Right ventricle myocardium inferior (tissue), 1 donor: Measurements from ENCODE around the gene LRRC38. TPM values are rescaled to one million over a fixed set of nuclear protein-coding genes. Genes with fewer than 3 reads are reported as not detected.

Source experiments
- total RNA-seq: library from RNA; stranded (reverse); fragmentation: NEBNext Ultra II Directional; extraction: Animal tissue kit (Norgen Biotek cat#: 25700); gene quantifications from one replicate; pipeline ENCODE4 v1.2.1, GENCODE V29; 2021
- donor health status: DM: no; HTN: yes; CAD: no; lungs with severe emphysema.

The LRRC38 gene
- total RNA-seq, 1 donor from 2014 or later, result 0.38 TPM

Other genes with a start within 250 kb of the LRRC38 start
- not detected for gene PRAMEF8, start 228.9 kb downstream of the LRRC38 start, total RNA-seq
- gene PRAMEF33, start 210.5 kb downstream of the LRRC38 start, total RNA-seq, result not detected
- not detected for gene PRAMEF15, start 198.4 kb downstream of the LRRC38 start, total RNA-seq
- gene PRAMEF14, start 166.9 kb downstream of the LRRC38 start, total RNA-seq, result not detected
- not detected for gene PRAMEF19, start 142.1 kb downstream of the LRRC38 start, total RNA-seq
- gene PRAMEF17, start 124.4 kb downstream of the LRRC38 start, total RNA-seq, result not detected
- not detected for gene PRAMEF20, start 103.6 kb downstream of the LRRC38 start, total RNA-seq
- 24.1 TPM for gene PDPN, start 69.8 kb upstream of the LRRC38 start, total RNA-seq
- gene PRDM2, start 186.2 kb upstream of the LRRC38 start, total RNA-seq, result 33.7 TPM